GM19468 (cell line): Measurements from ENCODE around the gene PRKAG2.
A peak's percentile ranks its signal among the peaks of the same experiment; 100 is the strongest.
"Not testable (repeated sequence)": the region's sequence is repeated elsewhere in the genome, so short reads cannot be mapped to it uniquely, and the experiment has no call there.

Source experiments
- ATAC-seq: cut with Tn5 transposase; IDR thresholded peaks from one replicate; pipeline ENCODE4 v1.9.1; 2021; ENCODE audit warnings: mild to moderate bottlenecking, moderate library complexity, moderate number of reproducible peaks; ENCODE audit not compliant: unreplicated experiment; ENCODE audit errors: extremely low read depth

Gene PRKAG2

GRCh38 chr7:151795168-151795811, 81.6 kb downstream of the PRKAG2 start:
- no peak for ATAC-seq

GRCh38 chr7:151794508-151795167, 82.3 kb downstream of the PRKAG2 start:
- ATAC-seq: no peak

- ATAC-seq: no peak
Observed at GRCh38 chr7:151793991-151794507, 82.9 kb downstream of the PRKAG2 start.

- ATAC-seq: no peak
Observed at GRCh38 chr7:151793531-151793951, 83.4 kb downstream of the PRKAG2 start.

- ATAC-seq: no peak
Observed at GRCh38 chr7:151792636-151793035, 84.3 kb downstream of the PRKAG2 start.

- ATAC-seq: no peak
Observed at GRCh38 chr7:151792086-151792485, 84.8 kb downstream of the PRKAG2 start.

- no peak for ATAC-seq
Observed at GRCh38 chr7:151790830-151791620, 85.9 kb downstream of the PRKAG2 start.

GRCh38 chr7:151790095-151790829, 86.7 kb downstream of the PRKAG2 start:
- no peak for ATAC-seq

- ATAC-seq: no peak
Observed at GRCh38 chr7:151789380-151789947, 87.5 kb downstream of the PRKAG2 start.

- ATAC-seq: no peak
Observed at GRCh38 chr7:151787348-151787747, 89.6 kb downstream of the PRKAG2 start.

GRCh38 chr7:151786936-151787335, 90.0 kb downstream of the PRKAG2 start:
- ATAC-seq: no peak

- no peak for ATAC-seq
Observed at GRCh38 chr7:151786241-151786640, 90.7 kb downstream of the PRKAG2 start.

- no peak for ATAC-seq
Observed at GRCh38 chr7:151785681-151785965, 91.3 kb downstream of the PRKAG2 start.

GRCh38 chr7:151784853-151785680, 91.8 kb downstream of the PRKAG2 start:
- ATAC-seq: no peak

- ATAC-seq: no peak
Observed at GRCh38 chr7:151783958-151784575, 92.8 kb downstream of the PRKAG2 start.

GRCh38 chr7:151782598-151783448, 94.1 kb downstream of the PRKAG2 start:
- peak; percentile 80 for ATAC-seq

- ATAC-seq: not testable (repeated sequence)
Observed at GRCh38 chr7:151782256-151782597, 94.7 kb downstream of the PRKAG2 start.
